Vagina (tissue), 2 donors: ENCODE results near the gene CD70.

Experiments
- POLR2A ChIP-seq, 2 donors: fragments of 450-650 bp; IDR thresholded peaks; one replicate each; pipeline ENCODE4 v1.6.1; 2017; ENCODE audit warnings: antibody characterized with exemption in 2 of 2, mild to moderate bottlenecking in 2 of 2, moderate library complexity in 2 of 2
- POLR2AphosphoS5 ChIP-seq, 2 donors: sonication (generic); formaldehyde crosslinking; IDR thresholded peaks; one replicate each; pipeline ENCODE4 v1.9.0; 2017; ENCODE audit warnings: antibody characterized with exemption in 2 of 2, mild to moderate bottlenecking in 2 of 2, low read depth in 1 of 2; ENCODE audit not compliant: insufficient read depth in 1 of 2
- TF ChIP-seq, protein P1 (sequence below), 3 experiments: fragments of 450-650 bp in 2 of 3; fragments of 200-600 bp in 1 of 3; sonication (generic) in 1 of 3; IDR thresholded peaks; one replicate each; pipeline ENCODE4 v1.5.1; 2017 to 2019; ENCODE audit warnings: antibody characterized with exemption in 3 of 3, mild to moderate bottlenecking in 2 of 3, moderate library complexity in 2 of 3

DNA sequence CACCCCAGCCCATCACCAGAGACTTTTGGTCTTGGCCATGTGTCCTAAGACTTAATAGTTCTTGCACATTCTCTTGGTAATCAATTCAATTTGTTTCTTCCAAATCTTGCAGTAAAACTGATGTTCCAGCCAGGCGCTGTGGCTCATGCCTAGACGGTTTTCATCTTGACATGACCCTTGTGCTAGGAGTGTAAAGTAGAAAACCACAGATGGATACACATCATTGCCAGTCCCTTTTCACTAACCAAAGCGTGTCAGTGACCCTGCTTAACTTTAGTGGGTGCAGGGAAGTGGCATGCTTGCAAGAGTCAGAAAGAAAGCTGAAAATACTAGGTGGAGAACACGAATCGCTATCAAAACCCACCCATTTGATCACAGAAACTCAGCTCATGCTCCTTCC lies 18.0 kb upstream of the CD70 start:
- TF ChIP-seq POLR2A (IDR thresholded peaks at IDR 0.05) (no peak), POLR2AphosphoS5 (IDR thresholded peaks at IDR 0.05; ENCODE audit: insufficient read depth in 1 of 2, low read depth in 1 of 2) (no peak)
- TF ChIP-seq, protein P1, sequence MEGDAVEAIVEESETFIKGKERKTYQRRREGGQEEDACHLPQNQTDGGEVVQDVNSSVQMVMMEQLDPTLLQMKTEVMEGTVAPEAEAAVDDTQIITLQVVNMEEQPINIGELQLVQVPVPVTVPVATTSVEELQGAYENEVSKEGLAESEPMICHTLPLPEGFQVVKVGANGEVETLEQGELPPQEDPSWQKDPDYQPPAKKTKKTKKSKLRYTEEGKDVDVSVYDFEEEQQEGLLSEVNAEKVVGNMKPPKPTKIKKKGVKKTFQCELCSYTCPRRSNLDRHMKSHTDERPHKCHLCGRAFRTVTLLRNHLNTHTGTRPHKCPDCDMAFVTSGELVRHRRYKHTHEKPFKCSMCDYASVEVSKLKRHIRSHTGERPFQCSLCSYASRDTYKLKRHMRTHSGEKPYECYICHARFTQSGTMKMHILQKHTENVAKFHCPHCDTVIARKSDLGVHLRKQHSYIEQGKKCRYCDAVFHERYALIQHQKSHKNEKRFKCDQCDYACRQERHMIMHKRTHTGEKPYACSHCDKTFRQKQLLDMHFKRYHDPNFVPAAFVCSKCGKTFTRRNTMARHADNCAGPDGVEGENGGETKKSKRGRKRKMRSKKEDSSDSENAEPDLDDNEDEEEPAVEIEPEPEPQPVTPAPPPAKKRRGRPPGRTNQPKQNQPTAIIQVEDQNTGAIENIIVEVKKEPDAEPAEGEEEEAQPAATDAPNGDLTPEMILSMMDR (IDR thresholded peaks at IDR 0.05), result no peak
